ENCODE measurements around the gene FAM13A. TPM values are rescaled to one million over a fixed set of nuclear protein-coding genes. Genes with fewer than 3 reads are reported as not detected.

Gene FAM13A
- polyA plus RNA-seq, 1 donor from 2014 or later: 4.0 TPM

DNA sequence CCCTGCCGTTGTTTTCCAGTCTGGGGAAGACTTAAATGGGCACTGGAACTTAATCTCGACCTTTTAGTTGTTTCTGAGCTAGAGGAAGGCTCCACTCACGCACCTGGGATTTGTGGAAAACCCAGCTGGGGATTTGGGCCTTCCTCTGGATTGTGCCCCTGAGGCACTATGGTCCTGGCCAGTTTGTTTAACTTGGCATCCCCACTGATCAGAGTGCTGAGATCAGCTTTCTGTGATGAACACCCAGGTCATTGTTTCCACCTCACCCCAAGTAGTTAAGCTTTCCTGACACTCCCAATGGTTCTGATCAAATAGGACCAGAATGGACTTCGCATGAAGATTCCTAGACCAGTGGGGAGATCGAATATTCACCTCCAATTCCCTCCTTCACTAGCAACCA lies 338.9 kb downstream of the FAM13A start:
- TF ChIP-seq, protein P1, sequence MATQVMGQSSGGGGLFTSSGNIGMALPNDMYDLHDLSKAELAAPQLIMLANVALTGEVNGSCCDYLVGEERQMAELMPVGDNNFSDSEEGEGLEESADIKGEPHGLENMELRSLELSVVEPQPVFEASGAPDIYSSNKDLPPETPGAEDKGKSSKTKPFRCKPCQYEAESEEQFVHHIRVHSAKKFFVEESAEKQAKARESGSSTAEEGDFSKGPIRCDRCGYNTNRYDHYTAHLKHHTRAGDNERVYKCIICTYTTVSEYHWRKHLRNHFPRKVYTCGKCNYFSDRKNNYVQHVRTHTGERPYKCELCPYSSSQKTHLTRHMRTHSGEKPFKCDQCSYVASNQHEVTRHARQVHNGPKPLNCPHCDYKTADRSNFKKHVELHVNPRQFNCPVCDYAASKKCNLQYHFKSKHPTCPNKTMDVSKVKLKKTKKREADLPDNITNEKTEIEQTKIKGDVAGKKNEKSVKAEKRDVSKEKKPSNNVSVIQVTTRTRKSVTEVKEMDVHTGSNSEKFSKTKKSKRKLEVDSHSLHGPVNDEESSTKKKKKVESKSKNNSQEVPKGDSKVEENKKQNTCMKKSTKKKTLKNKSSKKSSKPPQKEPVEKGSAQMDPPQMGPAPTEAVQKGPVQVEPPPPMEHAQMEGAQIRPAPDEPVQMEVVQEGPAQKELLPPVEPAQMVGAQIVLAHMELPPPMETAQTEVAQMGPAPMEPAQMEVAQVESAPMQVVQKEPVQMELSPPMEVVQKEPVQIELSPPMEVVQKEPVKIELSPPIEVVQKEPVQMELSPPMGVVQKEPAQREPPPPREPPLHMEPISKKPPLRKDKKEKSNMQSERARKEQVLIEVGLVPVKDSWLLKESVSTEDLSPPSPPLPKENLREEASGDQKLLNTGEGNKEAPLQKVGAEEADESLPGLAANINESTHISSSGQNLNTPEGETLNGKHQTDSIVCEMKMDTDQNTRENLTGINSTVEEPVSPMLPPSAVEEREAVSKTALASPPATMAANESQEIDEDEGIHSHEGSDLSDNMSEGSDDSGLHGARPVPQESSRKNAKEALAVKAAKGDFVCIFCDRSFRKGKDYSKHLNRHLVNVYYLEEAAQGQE (IDR thresholded peaks at IDR 0.05; ENCODE audit: borderline replicate concordance): no peak
- TF ChIP-seq TAF1 (IDR thresholded peaks at IDR 0.05; ENCODE audit: low read depth) (no peak), EP300 (conservative IDR thresholded peaks at IDR 0.05; ENCODE audit: poor library complexity, severe bottlenecking) (no peak), POLR2AphosphoS5 (IDR thresholded peaks at IDR 0.05) (no peak), RAD21 (conservative IDR thresholded peaks at IDR 0.05) (no peak), MXI1 (conservative IDR thresholded peaks at IDR 0.05; ENCODE audit: poor library complexity, severe bottlenecking) (no peak), EZH2 (IDR thresholded peaks at IDR 0.05; ENCODE audit: borderline replicate concordance, insufficient read depth, low read length, poor library complexity, severe bottlenecking) (no peak), SMC3 (conservative IDR thresholded peaks at IDR 0.05; ENCODE audit: poor library complexity) (no peak)
- TF ChIP-seq, protein P2, sequence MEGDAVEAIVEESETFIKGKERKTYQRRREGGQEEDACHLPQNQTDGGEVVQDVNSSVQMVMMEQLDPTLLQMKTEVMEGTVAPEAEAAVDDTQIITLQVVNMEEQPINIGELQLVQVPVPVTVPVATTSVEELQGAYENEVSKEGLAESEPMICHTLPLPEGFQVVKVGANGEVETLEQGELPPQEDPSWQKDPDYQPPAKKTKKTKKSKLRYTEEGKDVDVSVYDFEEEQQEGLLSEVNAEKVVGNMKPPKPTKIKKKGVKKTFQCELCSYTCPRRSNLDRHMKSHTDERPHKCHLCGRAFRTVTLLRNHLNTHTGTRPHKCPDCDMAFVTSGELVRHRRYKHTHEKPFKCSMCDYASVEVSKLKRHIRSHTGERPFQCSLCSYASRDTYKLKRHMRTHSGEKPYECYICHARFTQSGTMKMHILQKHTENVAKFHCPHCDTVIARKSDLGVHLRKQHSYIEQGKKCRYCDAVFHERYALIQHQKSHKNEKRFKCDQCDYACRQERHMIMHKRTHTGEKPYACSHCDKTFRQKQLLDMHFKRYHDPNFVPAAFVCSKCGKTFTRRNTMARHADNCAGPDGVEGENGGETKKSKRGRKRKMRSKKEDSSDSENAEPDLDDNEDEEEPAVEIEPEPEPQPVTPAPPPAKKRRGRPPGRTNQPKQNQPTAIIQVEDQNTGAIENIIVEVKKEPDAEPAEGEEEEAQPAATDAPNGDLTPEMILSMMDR (IDR thresholded peaks at IDR 0.05; ENCODE audit: poor library complexity, severe bottlenecking): no peak
- Histone ChIP-seq H3K36me3 (ENCODE audit: insufficient read depth, low read length) (peaks cover 22% of the 10 kb centered on the region), H4K20me1 (ENCODE audit: insufficient read depth) (no peaks in the 10 kb centered on the region), H3K4me3 (ENCODE audit: low read length) (no peak overlapping the region), H2AFZ (ENCODE audit: low read depth, low read length) (no peak overlapping the region), H3K27me3 (ENCODE audit: insufficient read depth, low read depth, low read length) (no peaks in the 10 kb centered on the region), H3K79me2 (replicated peaks; ENCODE audit: insufficient read depth, low read length) (no peaks in the 10 kb centered on the region), H3K9me2 (ENCODE audit: insufficient read depth, low read length) (no peaks in the 10 kb centered on the region), H3K27ac (ENCODE audit: low read length) (no peak overlapping the region), H3K9me3 (ENCODE audit: low read length) (no peaks in the 10 kb centered on the region), H3K9ac (ENCODE audit: low read length) (no peak overlapping the region), H3K4me2 (ENCODE audit: low read length) (no peak overlapping the region), H3F3A (ENCODE audit: insufficient read depth, low read length, poor library complexity, severe bottlenecking) (no peaks in the 10 kb centered on the region)

DNA sequence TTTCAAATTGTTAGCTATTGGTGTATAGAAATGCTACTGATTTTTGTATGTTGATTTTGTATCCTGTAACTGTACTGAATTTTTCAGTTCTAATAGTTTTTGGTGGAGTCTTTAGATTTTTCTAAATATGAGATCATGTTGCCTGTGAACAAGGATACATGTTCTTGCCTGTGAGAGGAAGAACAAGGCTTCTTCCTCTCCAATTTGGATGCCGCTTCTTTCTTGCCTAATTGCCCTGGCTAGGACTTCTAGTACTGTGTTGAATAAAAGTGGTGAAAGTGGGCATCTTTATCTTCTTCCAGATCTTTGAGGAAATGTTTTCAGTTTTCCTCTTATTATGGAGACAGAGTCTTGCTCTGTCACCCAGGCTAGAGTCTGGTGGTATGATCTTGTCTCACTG lies 343.2 kb downstream of the FAM13A start:
- H2AFZ ChIP-seq (ENCODE audit: low read depth, low read length): no peak overlapping the region
- no peak overlapping the region for H3K4me3 ChIP-seq (ENCODE audit: low read length)
- TF ChIP-seq POLR2AphosphoS5 (IDR thresholded peaks at IDR 0.05) (no peak), SMC3 (conservative IDR thresholded peaks at IDR 0.05; ENCODE audit: poor library complexity) (no peak), MXI1 (conservative IDR thresholded peaks at IDR 0.05; ENCODE audit: poor library complexity, severe bottlenecking) (no peak), EP300 (conservative IDR thresholded peaks at IDR 0.05; ENCODE audit: poor library complexity, severe bottlenecking) (no peak), RAD21 (conservative IDR thresholded peaks at IDR 0.05) (no peak), TAF1 (IDR thresholded peaks at IDR 0.05; ENCODE audit: low read depth) (no peak), EZH2 (IDR thresholded peaks at IDR 0.05; ENCODE audit: borderline replicate concordance, insufficient read depth, low read length, poor library complexity, severe bottlenecking) (no peak)
- TF ChIP-seq, protein P1 (IDR thresholded peaks at IDR 0.05; ENCODE audit: borderline replicate concordance): no peak
- TF ChIP-seq, protein P2 (IDR thresholded peaks at IDR 0.05; ENCODE audit: poor library complexity, severe bottlenecking): no peak
- no peaks in the 10 kb centered on the region for H4K20me1 ChIP-seq (ENCODE audit: insufficient read depth)
- peaks cover 39% of the 10 kb centered on the region for H3K36me3 ChIP-seq (ENCODE audit: insufficient read depth, low read length)
- H3K4me2 ChIP-seq (ENCODE audit: low read length): no peak overlapping the region
- H3K9ac ChIP-seq (ENCODE audit: low read length): no peak overlapping the region
- H3K79me2 ChIP-seq (replicated peaks; ENCODE audit: insufficient read depth, low read length): no peaks in the 10 kb centered on the region
- H3F3A ChIP-seq (ENCODE audit: insufficient read depth, low read length, poor library complexity, severe bottlenecking): no peaks in the 10 kb centered on the region
- no peaks in the 10 kb centered on the region for H3K9me2 ChIP-seq (ENCODE audit: insufficient read depth, low read length)
- no peaks in the 10 kb centered on the region for H3K27me3 ChIP-seq (ENCODE audit: insufficient read depth, low read depth, low read length)
- no peak overlapping the region for H3K27ac ChIP-seq (ENCODE audit: low read length)
- H3K9me3 ChIP-seq (ENCODE audit: low read length): no peaks in the 10 kb centered on the region
